Adipose tissue (tissue), 3 donors: Measurements from ENCODE around the gene SNRNP48. TPM values are rescaled to one million over a fixed set of nuclear protein-coding genes. Genes with fewer than 3 reads are reported as not detected.

Experiments used
- H3K27ac ChIP-seq: one replicate; pipeline ENCODE4 v1.5.1; 2013; ENCODE audit warnings: low read depth, low read length
- WGBS, 3 donors: extraction: QIAGEN DNeasy Blood & Tissue Kit; methylation state at CpG; one replicate each; pipeline ENCODE4 v1.1.7; 2013; 5-methylcytosine and 5-hydroxymethylcytosine counted together
- polyA plus RNA-seq, 3 donors: library from polyadenylated mRNA; stranded (reverse); fragments of 200-250 nt; gene quantifications; one replicate each; pipeline ENCODE4 v1.2.3, GENCODE V29; 2013
- donor health status: healthy with polysubstance abuse.
- donor health status: Bipolar disorder and iron deficiency.
- donor health status: healthy.

SNRNP48 gene
- polyA plus RNA-seq, 3 donors: 4.0 to 6.5 (median 6.5) TPM

- no peak overlapping the region for H3K27ac ChIP-seq
- WGBS, 3 donors: 49 to 76% (median 67%) methylated on average over 5 of the region's 5 CpGs
Observed at GRCh38 chr6:7631466-7631865, 41.5 kb downstream of the SNRNP48 start.

DNA sequence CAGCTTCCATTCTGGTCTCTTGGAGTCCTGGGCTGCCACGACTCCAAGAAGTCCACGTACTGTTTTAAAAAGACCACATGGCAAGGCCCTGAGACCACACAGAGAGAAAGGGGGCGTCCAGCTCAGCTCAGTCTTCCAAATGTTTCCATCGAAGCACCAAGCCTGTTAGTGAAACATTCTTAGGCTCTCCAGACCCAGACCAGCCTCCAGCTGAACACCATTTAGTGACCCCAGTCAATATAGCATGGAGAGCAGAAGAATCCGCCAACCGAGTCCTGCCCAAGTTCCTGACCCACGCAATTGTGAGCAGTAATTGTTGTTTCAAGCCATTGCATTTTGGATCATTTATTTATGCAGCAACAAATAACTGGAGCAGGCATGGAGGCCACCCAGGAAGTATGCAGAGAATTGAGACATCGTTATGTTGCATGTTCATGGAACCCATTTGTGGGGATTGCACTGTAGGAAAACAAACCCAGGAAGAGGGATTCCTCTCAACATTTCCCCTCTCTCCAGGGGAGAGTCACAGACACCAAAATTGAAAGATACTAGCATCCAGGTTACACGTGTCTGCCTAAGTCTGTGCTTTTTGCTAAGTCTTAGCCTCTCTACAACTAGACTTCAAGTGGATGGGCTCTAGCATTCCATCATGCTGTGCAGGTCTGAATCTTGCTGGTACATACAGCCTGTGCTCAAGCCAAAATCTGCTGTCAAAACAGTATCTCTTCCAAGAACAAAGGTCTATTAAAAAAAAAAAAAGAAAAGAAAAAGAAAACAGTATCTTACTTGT lies 42.7 kb downstream of the SNRNP48 start:
- WGBS, 3 donors: 80 to 90% (median 86%) methylated on average over 9 of the region's 9 CpGs
- no peak overlapping the region for H3K27ac ChIP-seq

DNA sequence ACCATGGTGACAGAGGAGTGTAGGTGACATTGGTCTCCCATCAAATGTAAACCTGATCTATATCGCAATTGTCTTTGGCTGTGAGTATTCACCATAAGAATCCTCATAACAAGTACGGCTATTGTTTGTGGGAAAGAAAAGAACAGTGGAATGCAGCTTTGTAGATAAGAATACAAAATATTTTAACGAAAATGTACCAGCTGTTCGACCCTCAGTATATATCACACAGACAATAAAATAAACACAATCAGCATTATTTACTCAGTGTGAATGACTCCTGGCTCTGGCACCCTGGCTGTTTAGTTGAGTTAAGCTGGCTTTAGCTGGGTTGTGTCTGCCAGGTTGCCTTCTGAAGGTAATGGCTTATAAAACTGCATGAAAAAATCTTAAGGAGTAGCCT lies 43.4 kb downstream of the SNRNP48 start:
- H3K27ac ChIP-seq: no peak overlapping the region
- 36 to 71% (median 53%) methylated on average over 4 of the region's 4 CpGs for WGBS, 3 donors

GRCh38 chr6:7636151-7636550 lies 46.2 kb downstream of the SNRNP48 start:
- H3K27ac ChIP-seq: no peak overlapping the region
- WGBS, 3 donors: 66 to 100% (median 83%) methylated on average over 1 of the region's 1 CpG

DNA sequence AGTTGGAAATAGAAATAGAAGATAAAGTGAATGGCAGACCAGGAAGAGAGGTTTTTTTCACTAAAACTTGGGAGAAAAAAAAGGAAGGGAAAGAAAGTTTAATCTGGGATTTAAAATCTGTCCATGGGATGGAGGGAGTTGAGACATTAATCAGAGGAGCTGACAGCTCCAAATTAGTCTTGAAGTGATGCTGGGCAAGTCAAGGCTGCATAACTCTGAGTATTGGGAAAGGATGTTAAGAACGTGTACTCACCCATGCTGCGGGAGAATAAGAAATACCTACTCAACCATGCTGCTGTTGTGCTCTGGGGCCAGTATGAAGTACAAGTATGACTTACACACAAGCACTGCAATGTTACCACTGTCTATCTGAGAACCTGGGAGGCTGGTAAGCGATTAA lies 47.5 kb downstream of the SNRNP48 start:
- WGBS, 3 donors: 78 to 89% (median 79%) methylated on average over 3 of the region's 3 CpGs
- no peak overlapping the region for H3K27ac ChIP-seq

- H3K27ac ChIP-seq: no peak overlapping the region
- WGBS, 3 donors: 90 to 94% (median 92%) methylated on average over 3 of the region's 3 CpGs
Observed at GRCh38 chr6:7639427-7639826, 49.4 kb downstream of the SNRNP48 start.

DNA sequence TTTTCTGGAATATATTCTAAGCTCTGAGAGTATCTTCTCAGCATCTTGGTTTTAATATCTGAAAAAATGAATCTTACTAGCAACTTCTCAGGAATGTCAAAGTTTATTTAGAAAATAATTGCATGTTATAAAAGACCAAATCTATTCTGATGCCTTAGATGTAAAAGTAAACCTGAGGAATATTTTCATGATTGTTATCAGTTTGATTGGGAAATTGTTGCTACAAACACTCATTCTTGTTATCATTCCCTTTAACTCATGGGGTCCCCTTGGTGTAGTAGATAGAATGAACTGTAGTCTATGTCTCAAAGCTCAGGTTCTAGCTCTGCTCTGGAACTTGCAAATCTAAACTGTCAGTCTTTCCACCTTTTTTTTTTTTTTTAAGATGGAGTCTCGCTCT lies 50.0 kb downstream of the SNRNP48 start:
- H3K27ac ChIP-seq: no peak overlapping the region
- 75 to 93% (median 92%) methylated on average over 1 of the region's 1 CpG for WGBS, 3 donors

GRCh38 chr6:7640607-7641577 lies 50.9 kb downstream of the SNRNP48 start:
- no peak overlapping the region for H3K27ac ChIP-seq
- WGBS, 3 donors: 83 to 85% (median 84%) methylated on average over 12 of the region's 12 CpGs

- no peak overlapping the region for H3K27ac ChIP-seq
- WGBS, 3 donors: 75 to 88% (median 86%) methylated on average over 4 of the region's 4 CpGs
Observed at GRCh38 chr6:7642791-7643190, 52.8 kb downstream of the SNRNP48 start.

- 87 to 92% (median 90%) methylated on average over 2 of the region's 2 CpGs for WGBS, 3 donors
- H3K27ac ChIP-seq: no peak overlapping the region
Observed at GRCh38 chr6:7644417-7644816, 54.4 kb downstream of the SNRNP48 start.

DNA sequence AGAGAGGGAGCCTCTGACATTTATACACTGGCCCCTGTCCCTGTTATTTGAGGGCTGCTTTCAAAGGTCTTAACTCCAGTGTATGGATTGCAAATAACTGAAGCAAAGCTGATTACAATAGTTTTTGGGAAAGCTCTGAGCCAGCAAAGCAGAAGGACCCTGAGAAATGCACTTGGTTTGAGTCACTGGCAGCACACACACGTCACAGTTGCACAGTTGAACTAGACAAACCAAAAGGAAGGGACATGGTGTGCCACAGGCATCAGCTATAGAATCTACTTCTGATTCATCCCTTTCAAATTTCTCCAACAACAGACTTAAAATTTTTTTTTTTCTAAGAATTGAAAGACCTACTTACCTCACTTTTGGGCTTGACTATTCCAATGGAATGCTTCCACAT lies 56.4 kb downstream of the SNRNP48 start:
- H3K27ac ChIP-seq: no peak overlapping the region
- 76 to 89% (median 83%) methylated on average over 1 of the region's 1 CpG for WGBS, 3 donors

DNA sequence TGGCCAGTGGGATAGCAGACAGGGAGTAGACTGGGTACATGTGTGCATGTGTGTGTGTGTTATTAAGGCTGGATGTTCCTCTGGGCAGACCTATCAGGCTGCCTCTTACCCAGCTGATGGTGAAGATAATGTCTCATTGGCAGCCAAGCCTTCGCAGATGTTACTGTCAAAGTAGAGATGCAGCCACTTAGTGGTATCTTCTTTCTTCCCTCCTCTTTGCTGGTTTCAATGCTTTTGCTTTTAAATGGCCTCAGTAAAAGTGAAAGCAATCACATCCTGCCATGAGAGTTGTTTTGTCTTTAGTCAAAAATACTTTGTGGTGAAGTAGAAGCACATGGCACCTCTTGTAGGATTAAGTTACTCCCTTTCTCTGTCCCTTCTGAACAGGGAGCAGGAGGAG lies 57.5 kb downstream of the SNRNP48 start:
- WGBS, 3 donors: 85 to 90% (median 85%) methylated on average over 1 of the region's 1 CpG
- H3K27ac ChIP-seq: no peak overlapping the region

GRCh38 chr6:7649037-7649810 lies 59.2 kb downstream of the SNRNP48 start:
- 77 to 84% (median 77%) methylated on average over 12 of the region's 12 CpGs for WGBS, 3 donors
- H3K27ac ChIP-seq: no peak overlapping the region

DNA sequence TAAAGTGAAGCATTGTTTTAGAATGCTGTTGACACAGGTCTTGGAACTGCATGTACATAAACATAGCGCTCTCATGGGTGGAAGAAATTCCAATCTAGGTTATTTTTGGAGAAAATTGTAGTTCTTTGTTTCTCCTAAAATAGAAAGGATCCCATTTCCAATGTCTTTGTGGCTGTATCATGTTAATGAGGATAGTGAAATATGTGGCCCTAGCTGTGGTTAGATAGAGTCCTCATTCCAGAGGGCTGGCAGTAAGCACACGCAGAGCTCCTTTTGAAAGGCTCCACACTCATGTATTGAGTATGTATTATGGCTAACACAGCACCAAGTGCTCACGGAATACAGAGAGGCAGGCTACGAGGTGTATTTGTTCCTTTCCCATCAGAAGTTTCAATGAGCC lies 60.9 kb downstream of the SNRNP48 start:
- 87 to 91% (median 88%) methylated on average over 4 of the region's 4 CpGs for WGBS, 3 donors
- H3K27ac ChIP-seq: no peak overlapping the region

GRCh38 chr6:7652957-7653356 lies 63.0 kb downstream of the SNRNP48 start:
- WGBS, 3 donors: 91 to 98% (median 92%) methylated on average over 3 of the region's 3 CpGs
- H3K27ac ChIP-seq: no peak overlapping the region

- WGBS, 3 donors: 41 to 87% (median 76%) methylated on average over 1 of the region's 1 CpG
- no peak overlapping the region for H3K27ac ChIP-seq
Observed at GRCh38 chr6:7656355-7656754, 66.4 kb downstream of the SNRNP48 start.

- no peak overlapping the region for H3K27ac ChIP-seq
- WGBS, 3 donors: 88 to 91% (median 89%) methylated on average over 4 of the region's 4 CpGs
Observed at GRCh38 chr6:7658543-7658942, 68.5 kb downstream of the SNRNP48 start.

GRCh38 chr6:7661364-7661763 lies 71.4 kb downstream of the SNRNP48 start:
- no peak overlapping the region for H3K27ac ChIP-seq
- 78 to 90% (median 89%) methylated on average over 3 of the region's 3 CpGs for WGBS, 3 donors
